H9 (cell line): ENCODE results near the gene HMGCLL1. TPM values are rescaled to one million over a fixed set of nuclear protein-coding genes. Genes with fewer than 3 reads are reported as not detected.

ENCODE experiments used
- DNase-seq: peaks from one replicate; pipeline ENCODE4 v3.0.0-alpha.2; 2017
- H2AFZ ChIP-seq: one replicate; pipeline ENCODE4 v1.6.1; 2013; ENCODE audit warnings: mild to moderate bottlenecking, low read length, control low read depth, moderate library complexity
- H2AK5ac ChIP-seq: 2 replicates; pipeline ENCODE4 v1.6.1; 2013; ENCODE audit warnings: low read length, control low read depth, mixed read lengths; ENCODE audit not compliant: insufficient read length
- H2BK120ac ChIP-seq: one replicate; pipeline ENCODE4 v1.6.1; 2013; ENCODE audit warnings: low read depth, mild to moderate bottlenecking, low read length, control low read depth, inconsistent platforms; ENCODE audit not compliant: poor library complexity, severe bottlenecking
- H2BK12ac ChIP-seq: 2 replicates; pipeline ENCODE4 v1.6.1; 2013; ENCODE audit warnings: low read length, control low read depth, mixed read lengths, low read depth; ENCODE audit not compliant: insufficient read length
- H2BK15ac ChIP-seq: 2 replicates; pipeline ENCODE4 v1.6.1; 2013; ENCODE audit warnings: low read depth, low read length, control low read depth
- H2BK20ac ChIP-seq: one replicate; pipeline ENCODE4 v1.6.1; 2013; ENCODE audit warnings: low read depth, mild to moderate bottlenecking, low read length, control low read depth, inconsistent platforms; ENCODE audit not compliant: poor library complexity, severe bottlenecking
- H2BK5ac ChIP-seq: 2 replicates; pipeline ENCODE4 v1.6.1; 2013; ENCODE audit warnings: low read length, control low read depth, mixed read lengths; ENCODE audit not compliant: insufficient read length
- H3K14ac ChIP-seq: 2 replicates; pipeline ENCODE4 v1.6.1; 2013; ENCODE audit warnings: low read length, control low read depth; ENCODE audit not compliant: insufficient read depth
- H3K18ac ChIP-seq: 2 replicates; pipeline ENCODE4 v1.6.1; 2013; ENCODE audit warnings: low read depth, mild to moderate bottlenecking, mixed read lengths, low read length, control low read depth; ENCODE audit not compliant: insufficient read length
- H3K23ac ChIP-seq: 2 replicates; pipeline ENCODE4 v1.6.1; 2013; ENCODE audit warnings: low read length, control low read depth, mixed read lengths, low read depth; ENCODE audit not compliant: insufficient read length
- H3K23me2 ChIP-seq: 2 replicates; pipeline ENCODE4 v1.6.1; 2013; ENCODE audit warnings: low read depth, mild to moderate bottlenecking, mixed read lengths, low read length, control low read depth; ENCODE audit not compliant: insufficient read length, poor library complexity, severe bottlenecking
- H3K27ac ChIP-seq: 2 replicates; pipeline ENCODE4 v1.5.1; 2013; ENCODE audit warnings: low read length, control low read depth, mixed read lengths, low read depth; ENCODE audit not compliant: insufficient read length
- H3K27me3 ChIP-seq: 2 replicates; pipeline ENCODE4 v1.6.1; 2013; ENCODE audit warnings: low read length, control low read depth, inconsistent platforms; ENCODE audit not compliant: insufficient read depth
- H3K4ac ChIP-seq: 2 replicates; pipeline ENCODE4 v1.6.1; 2013; ENCODE audit warnings: low read depth, mild to moderate bottlenecking, control low read depth, inconsistent platforms, low read length, moderate library complexity
- H3K4me1 ChIP-seq: 2 replicates; pipeline ENCODE4 v1.6.1; 2013; ENCODE audit warnings: low read length, control low read depth, inconsistent platforms; ENCODE audit not compliant: insufficient read depth
- H3K4me2 ChIP-seq: 2 replicates; pipeline ENCODE4 v1.6.1; 2013; ENCODE audit warnings: low read length, control low read depth, mixed read lengths; ENCODE audit not compliant: insufficient read length, insufficient read depth
- H3K56ac ChIP-seq: 2 replicates; pipeline ENCODE4 v1.6.1; 2013; ENCODE audit warnings: low read depth, mild to moderate bottlenecking, mixed read lengths, low read length, control low read depth; ENCODE audit not compliant: insufficient read length
- H3K79me1 ChIP-seq: 2 replicates; pipeline ENCODE4 v1.6.1; 2013; ENCODE audit warnings: low read depth, mild to moderate bottlenecking, moderate library complexity, low read length, control low read depth, inconsistent platforms; ENCODE audit not compliant: insufficient read depth, poor library complexity, severe bottlenecking
- H3K79me2 ChIP-seq: 2 replicates; pipeline ENCODE4 v1.6.1; 2013; ENCODE audit warnings: low read length, control low read depth, inconsistent platforms; ENCODE audit not compliant: insufficient read depth
- H3K9ac ChIP-seq: 2 replicates; pipeline ENCODE4 v1.6.1; 2013; ENCODE audit warnings: low read length, control low read depth, mixed read lengths; ENCODE audit not compliant: insufficient read length; ENCODE audit errors: extremely low read depth
- H3K9me3 ChIP-seq: one replicate; pipeline ENCODE4 v1.6.1; 2013; ENCODE audit warnings: low read depth, low read length, inconsistent platforms; ENCODE audit not compliant: control insufficient read depth
- H3T11ph ChIP-seq: one replicate; pipeline ENCODE4 v1.6.1; 2013; ENCODE audit warnings: mild to moderate bottlenecking, low read length, control low read depth, inconsistent platforms
- H4K20me1 ChIP-seq: one replicate; pipeline ENCODE4 v1.6.1; 2013; ENCODE audit not compliant: control insufficient read depth, insufficient read length, insufficient read depth
- H4K5ac ChIP-seq: 2 replicates; pipeline ENCODE4 v1.6.1; 2013; ENCODE audit warnings: low read depth, mild to moderate bottlenecking, mixed read lengths, low read length, control low read depth; ENCODE audit not compliant: insufficient read length
- H4K8ac ChIP-seq: replicated peaks from 2 replicates; pipeline ENCODE4 v1.6.1; 2013; ENCODE audit warnings: low read length, control low read depth, mixed read lengths, low read depth; ENCODE audit not compliant: insufficient read length
- H4K91ac ChIP-seq: 2 replicates; pipeline ENCODE4 v1.6.1; 2013; ENCODE audit warnings: low read depth, mild to moderate bottlenecking, moderate library complexity, mixed read lengths, low read length, control low read depth; ENCODE audit not compliant: insufficient read length
- H3K27ac Mint-ChIP-seq, 3 experiments: 2 replicates in 2 of 3; 3 replicates in 1 of 3; pipeline ENCODE4 v1.8.0; 2020 to 2021; ENCODE audit warnings: mixed read lengths in 3 of 3, mild to moderate bottlenecking in 1 of 3, moderate library complexity in 1 of 3
- H3K27me3 Mint-ChIP-seq: 2 replicates; pipeline ENCODE4 v1.8.0; 2021; ENCODE audit warnings: low read depth, mild to moderate bottlenecking, moderate library complexity, mixed read lengths
- H3K36me3 Mint-ChIP-seq, 3 experiments: 2 replicates in 2 of 3; 3 replicates in 1 of 3; pipeline ENCODE4 v1.8.0; 2020 to 2021; ENCODE audit warnings: low read depth in 3 of 3, mixed read lengths in 3 of 3; ENCODE audit not compliant: insufficient read depth in 1 of 3
- H3K4me1 Mint-ChIP-seq, 2 experiments: 2 replicates each; pipeline ENCODE4 v1.8.0; 2020; ENCODE audit warnings: mixed read lengths in 2 of 2
- H3K4me3 Mint-ChIP-seq, 2 experiments: 2 replicates in 1 of 2; 3 replicates in 1 of 2; pipeline ENCODE4 v1.8.0; 2020 to 2021; ENCODE audit warnings: mild to moderate bottlenecking in 2 of 2, mixed read lengths in 2 of 2, moderate library complexity in 1 of 2
- H3K9me3 Mint-ChIP-seq, 2 experiments: 2 replicates in 1 of 2; 3 replicates in 1 of 2; pipeline ENCODE4 v1.8.0; 2020; ENCODE audit warnings: mild to moderate bottlenecking in 2 of 2, mixed read lengths in 2 of 2, moderate library complexity in 1 of 2
- whole genome bisulfite sequencing: extraction: QIAGEN DNeasy Blood & Tissue Kit; methylation state at CpG from one replicate; pipeline ENCODE4 v1.1.7; 2013; ENCODE audit warnings: missing lambda C conversion rate, low lambda C conversion rate, mixed read lengths; ENCODE audit not compliant: insufficient read length; ENCODE audit errors: extremely low coverage; 5-methylcytosine and 5-hydroxymethylcytosine counted together
- total RNA-seq: library from RNA; stranded (reverse); gene quantifications from 2 replicates; pipeline ENCODE4 v1.2.1, GENCODE V29; 2021
- TF ChIP-seq, protein P1 (sequence below): fragments of 200-600 bp; sonication (generic); conservative IDR thresholded peaks from 3 replicates; pipeline ENCODE4 v1.8.0; 2021; ENCODE audit warnings: antibody characterized with exemption, mild to moderate bottlenecking

HMGCLL1 gene
- total RNA-seq, 1 experiment from 2014 or later: 0.24 TPM

DNA sequence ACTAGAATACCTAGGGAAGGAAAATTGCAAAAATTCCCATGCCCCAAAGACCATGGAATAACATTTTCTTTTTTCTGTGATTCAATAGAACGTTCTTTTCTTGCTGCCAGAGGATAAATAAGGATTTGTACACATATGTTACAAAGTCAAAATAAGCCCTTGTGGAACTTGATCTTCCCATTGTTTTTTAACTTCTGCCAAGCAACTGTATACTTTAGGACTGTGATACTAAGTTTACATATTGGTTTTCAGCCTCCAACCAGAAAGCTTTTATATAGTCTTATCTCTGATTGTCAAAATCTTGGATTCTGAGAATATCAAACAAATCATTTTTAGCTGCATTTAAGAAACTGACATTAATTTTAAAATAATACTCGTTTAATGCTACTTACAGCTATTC lies 84.6 kb downstream of the HMGCLL1 start:
- Histone ChIP-seq H3K27ac (no peak overlapping the region), H2BK5ac (no peak overlapping the region), H4K91ac (no peak overlapping the region), H2AK5ac (no peak overlapping the region), H3K18ac (no peak overlapping the region), H3K9ac (no peak overlapping the region), H3K9me3 (no peaks in the 10 kb centered on the region), H2BK120ac (no peak overlapping the region), H3K27me3 (no peaks in the 10 kb centered on the region), H4K5ac (no peak overlapping the region), H2BK20ac (no peak overlapping the region), H3K79me1 (no peaks in the 10 kb centered on the region), H3K23ac (no peak overlapping the region), H3K79me2 (no peaks in the 10 kb centered on the region), H4K20me1 (no peaks in the 10 kb centered on the region), H4K8ac (no peak overlapping the region), H2BK15ac (no peak overlapping the region), H2BK12ac (no peak overlapping the region), H2AFZ (no peak overlapping the region), H3K4me1 (no peaks in the 10 kb centered on the region), H3T11ph (no peak overlapping the region), H3K4me2 (no peak overlapping the region), H3K23me2 (no peaks in the 10 kb centered on the region), H3K4ac (no peak overlapping the region), H3K14ac (no peak overlapping the region), H3K56ac (no peak overlapping the region)
- Mint-ChIP-seq H3K27me3 (no peaks in the 10 kb centered on the region), H3K27ac (no peak overlapping the region), H3K36me3 (no peaks in the 10 kb centered on the region), H3K4me3 (no peak overlapping the region), H3K9me3 (no peaks in the 10 kb centered on the region), H3K4me1 (peaks cover 6 to 7% of the 10 kb centered on the region in 2 experiments)
- DNase-seq: no peak
- TF ChIP-seq, protein P1, sequence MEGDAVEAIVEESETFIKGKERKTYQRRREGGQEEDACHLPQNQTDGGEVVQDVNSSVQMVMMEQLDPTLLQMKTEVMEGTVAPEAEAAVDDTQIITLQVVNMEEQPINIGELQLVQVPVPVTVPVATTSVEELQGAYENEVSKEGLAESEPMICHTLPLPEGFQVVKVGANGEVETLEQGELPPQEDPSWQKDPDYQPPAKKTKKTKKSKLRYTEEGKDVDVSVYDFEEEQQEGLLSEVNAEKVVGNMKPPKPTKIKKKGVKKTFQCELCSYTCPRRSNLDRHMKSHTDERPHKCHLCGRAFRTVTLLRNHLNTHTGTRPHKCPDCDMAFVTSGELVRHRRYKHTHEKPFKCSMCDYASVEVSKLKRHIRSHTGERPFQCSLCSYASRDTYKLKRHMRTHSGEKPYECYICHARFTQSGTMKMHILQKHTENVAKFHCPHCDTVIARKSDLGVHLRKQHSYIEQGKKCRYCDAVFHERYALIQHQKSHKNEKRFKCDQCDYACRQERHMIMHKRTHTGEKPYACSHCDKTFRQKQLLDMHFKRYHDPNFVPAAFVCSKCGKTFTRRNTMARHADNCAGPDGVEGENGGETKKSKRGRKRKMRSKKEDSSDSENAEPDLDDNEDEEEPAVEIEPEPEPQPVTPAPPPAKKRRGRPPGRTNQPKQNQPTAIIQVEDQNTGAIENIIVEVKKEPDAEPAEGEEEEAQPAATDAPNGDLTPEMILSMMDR: no peak
- no CpG with 5 or more reads among the region's 2 CpGs for WGBS
